Tibial artery (tissue), 4 donors: ENCODE data around the gene CIB2.
A peak's percentile ranks its signal among the peaks of the same experiment; 100 is the strongest.
"Not testable (repeated sequence)": the region's sequence is repeated elsewhere in the genome, so short reads cannot be mapped to it uniquely, and the experiment has no call there.

Experiments used
- DNase-seq, 2 donors: peaks; one replicate each; pipeline ENCODE4 v3.0.0-alpha.2; 2019
- H3K27ac ChIP-seq, 2 donors: fragments of 200-600 bp; sonication (generic) in 1 of 2; 1 replicate in 1 of 2; 2 replicates in 1 of 2; pipeline ENCODE4 v1.5.1; 2018 to 2019; ENCODE audit warnings: mild to moderate bottlenecking in 1 of 2
- H3K27me3 ChIP-seq, 2 donors: fragments of 200-600 bp; sonication (generic) in 1 of 2; one replicate each; pipeline versions ENCODE4 v1.5.1 to v1.6.0; 2016 to 2019
- H3K36me3 ChIP-seq, 3 donors: fragments of 200-600 bp; sonication (generic) in 2 of 3; one replicate each; pipeline ENCODE4 v1.5.1; 2016 to 2019; ENCODE audit warnings: mild to moderate bottlenecking in 2 of 3
- H3K4me1 ChIP-seq, 4 donors: fragments of 200-600 bp; sonication (generic) in 2 of 4; 1 replicate in 3 of 4; 2 replicates in 1 of 4; pipeline ENCODE4 v1.5.1; 2016 to 2019
- H3K4me3 ChIP-seq, 2 donors: fragments of 200-600 bp; sonication (generic) in 1 of 2; 1 replicate in 1 of 2; 2 replicates in 1 of 2; pipeline ENCODE4 v1.5.1; 2018 to 2019; ENCODE audit warnings: mild to moderate bottlenecking in 2 of 2
- H3K9me3 ChIP-seq, 3 donors: fragments of 200-600 bp; sonication (generic) in 1 of 3; one replicate each; pipeline ENCODE4 v1.5.1; 2016 to 2019
- intact Hi-C: fragments of 100-400 bp; cut with DNase I; formaldehyde crosslinking; loops from one replicate; pipeline ENCODE4 v1.15.0; 2023; ENCODE audit warnings: low total_unique reads
- TF ChIP-seq, protein P1 (sequence below), 2 experiments: fragments of 200-600 bp in 1 of 2; fragments of 450-650 bp in 1 of 2; IDR thresholded peaks; one replicate each; pipeline ENCODE4 v1.5.1; 2017 to 2019; ENCODE audit warnings: antibody characterized with exemption in 2 of 2, mild to moderate bottlenecking in 1 of 2, moderate library complexity in 1 of 2

Gene CIB2

DNA sequence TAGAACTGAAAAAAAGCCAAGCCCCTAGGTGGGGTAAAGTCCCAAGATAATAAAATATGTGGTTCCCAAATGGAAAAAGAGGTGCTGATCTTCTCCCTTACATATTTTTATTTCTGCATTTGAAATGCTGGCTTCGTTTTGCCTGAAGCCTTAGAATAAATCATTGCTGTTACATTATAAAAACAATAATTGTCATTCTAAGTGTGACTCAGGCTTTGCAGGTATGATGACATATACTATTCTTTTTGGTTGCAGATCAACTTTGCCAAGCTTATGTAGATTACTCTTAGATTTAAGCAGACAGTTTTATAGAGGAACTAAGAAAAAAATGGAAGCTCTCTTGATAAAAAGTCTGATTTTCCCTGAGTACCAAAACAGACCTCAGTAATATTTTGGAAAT is 25.4 kb upstream of the CIB2 start:
- peak overlapping the region; percentile 61 to 74 for H3K27ac ChIP-seq
- DNase-seq: no peak

DNA sequence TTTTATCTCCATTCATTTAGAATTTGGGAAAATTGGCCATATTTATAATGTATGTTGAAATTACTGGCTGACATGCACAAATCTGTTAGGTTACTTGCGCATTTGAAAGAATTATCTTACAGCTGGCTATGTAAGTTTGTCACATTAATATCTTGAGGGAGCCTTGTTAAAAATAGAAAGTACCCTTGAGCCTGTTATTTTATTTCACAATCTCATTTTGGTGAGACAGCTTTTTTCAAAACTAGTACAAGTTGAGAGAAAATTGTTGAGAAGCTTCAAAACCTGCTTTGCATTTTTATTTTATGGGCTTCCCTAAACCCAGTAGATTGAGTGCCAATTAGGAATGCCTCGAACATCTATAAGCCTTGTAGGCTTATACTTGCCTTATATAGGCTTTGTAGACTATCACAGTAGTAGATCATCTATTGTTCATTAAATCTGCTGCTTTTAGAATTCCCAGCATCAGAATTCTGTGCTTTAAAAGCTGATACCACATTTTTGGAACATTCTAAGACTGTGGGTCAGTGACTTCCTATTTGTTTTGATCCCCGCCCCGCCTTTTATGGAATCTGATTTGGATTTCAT is 24.2 kb upstream of the CIB2 start:
- intact Hi-C loops: no loop called here
- peaks cover 0 to 58% (median 29%) of the 10 kb centered on the region in 4 donors for H3K4me1 ChIP-seq
- H3K27me3 ChIP-seq: no peaks in the 10 kb centered on the region
- peaks cover 20 to 21% (median 21%) of the 10 kb centered on the region in 3 donors for H3K36me3 ChIP-seq
- DNase-seq: no peak
- peak overlapping the region; percentile 61 to 74 for H3K27ac ChIP-seq
- H3K9me3 ChIP-seq: no peaks in the 10 kb centered on the region
- TF ChIP-seq, protein P1, sequence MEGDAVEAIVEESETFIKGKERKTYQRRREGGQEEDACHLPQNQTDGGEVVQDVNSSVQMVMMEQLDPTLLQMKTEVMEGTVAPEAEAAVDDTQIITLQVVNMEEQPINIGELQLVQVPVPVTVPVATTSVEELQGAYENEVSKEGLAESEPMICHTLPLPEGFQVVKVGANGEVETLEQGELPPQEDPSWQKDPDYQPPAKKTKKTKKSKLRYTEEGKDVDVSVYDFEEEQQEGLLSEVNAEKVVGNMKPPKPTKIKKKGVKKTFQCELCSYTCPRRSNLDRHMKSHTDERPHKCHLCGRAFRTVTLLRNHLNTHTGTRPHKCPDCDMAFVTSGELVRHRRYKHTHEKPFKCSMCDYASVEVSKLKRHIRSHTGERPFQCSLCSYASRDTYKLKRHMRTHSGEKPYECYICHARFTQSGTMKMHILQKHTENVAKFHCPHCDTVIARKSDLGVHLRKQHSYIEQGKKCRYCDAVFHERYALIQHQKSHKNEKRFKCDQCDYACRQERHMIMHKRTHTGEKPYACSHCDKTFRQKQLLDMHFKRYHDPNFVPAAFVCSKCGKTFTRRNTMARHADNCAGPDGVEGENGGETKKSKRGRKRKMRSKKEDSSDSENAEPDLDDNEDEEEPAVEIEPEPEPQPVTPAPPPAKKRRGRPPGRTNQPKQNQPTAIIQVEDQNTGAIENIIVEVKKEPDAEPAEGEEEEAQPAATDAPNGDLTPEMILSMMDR (IDR thresholded peaks at IDR 0.05): no peak
- peak overlapping the region; percentile 11 to 16 for H3K4me3 ChIP-seq

More for the DNA sequence above, 25.4 kb upstream of the CIB2 start:
- Histone ChIP-seq H3K9me3 (no peaks in the 10 kb centered on the region), H3K4me1 (peaks cover 0 to 48% (median 25%) of the 10 kb centered on the region in 4 donors), H3K4me3 (no peak overlapping the region), H3K36me3 (peaks cover 32 to 33% (median 33%) of the 10 kb centered on the region in 3 donors), H3K27me3 (no peaks in the 10 kb centered on the region)
- intact Hi-C loops: no loop called here
- TF ChIP-seq, protein P1 (IDR thresholded peaks at IDR 0.05): no peak

DNA sequence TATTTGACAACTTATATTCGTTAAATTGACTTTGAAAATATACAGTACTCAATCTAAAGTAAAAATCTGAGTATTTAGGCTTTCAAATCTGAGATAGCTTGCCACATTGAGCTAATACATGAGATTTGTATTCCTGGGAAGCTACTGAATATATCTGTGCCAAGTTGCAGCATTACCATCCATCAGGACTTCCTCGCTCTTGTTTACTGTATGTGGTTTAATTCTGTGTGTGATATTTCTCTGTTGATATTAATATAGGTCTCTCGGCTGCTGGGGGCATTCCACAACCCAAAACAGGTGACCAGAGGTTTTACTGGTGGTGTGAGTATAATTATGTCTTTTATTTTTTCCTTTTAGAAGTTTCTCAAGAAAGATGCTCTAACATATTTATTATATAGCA is 23.7 kb upstream of the CIB2 start:
- Histone ChIP-seq H3K4me3 (no peak overlapping the region), H3K36me3 (peaks cover 15 to 16% (median 16%) of the 10 kb centered on the region in 3 donors), H3K9me3 (no peaks in the 10 kb centered on the region), H3K27ac (peak overlapping the region; percentile 61 to 74), H3K27me3 (no peaks in the 10 kb centered on the region), H3K4me1 (peaks cover 0 to 63% (median 31%) of the 10 kb centered on the region in 4 donors)
- TF ChIP-seq, protein P1 (IDR thresholded peaks at IDR 0.05): no peak
- DNase-seq: no peak
- intact Hi-C loops: no loop called here

DNA sequence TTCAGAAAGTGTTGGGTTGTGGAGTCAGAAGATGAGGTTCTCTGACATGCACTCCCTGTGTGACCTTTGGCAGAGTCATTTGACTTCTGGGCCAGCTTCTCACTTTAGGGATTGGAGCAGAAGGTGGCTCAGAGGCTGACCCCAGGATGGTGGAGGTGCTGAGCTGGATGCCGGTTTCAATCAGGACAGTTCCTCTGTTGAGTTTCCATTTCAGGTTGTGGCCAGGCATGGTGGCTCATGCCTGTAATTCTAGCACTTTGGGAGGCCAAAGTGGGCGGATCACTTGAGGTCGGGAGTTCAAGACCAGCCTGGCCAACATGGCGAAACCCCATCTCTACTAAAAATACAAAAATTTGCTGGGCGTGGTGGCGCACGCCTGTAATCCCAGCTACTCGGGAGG is 19.8 kb upstream of the CIB2 start:
- H3K27ac ChIP-seq, H3K4me3 ChIP-seq, H3K9me3 ChIP-seq, H3K36me3 ChIP-seq, DNase-seq, intact Hi-C loops, H3K27me3 ChIP-seq: not testable (repeated sequence)
- peaks cover 0 to 57% (median 29%) of the 10 kb centered on the region in 4 donors for H3K4me1 ChIP-seq

DNA sequence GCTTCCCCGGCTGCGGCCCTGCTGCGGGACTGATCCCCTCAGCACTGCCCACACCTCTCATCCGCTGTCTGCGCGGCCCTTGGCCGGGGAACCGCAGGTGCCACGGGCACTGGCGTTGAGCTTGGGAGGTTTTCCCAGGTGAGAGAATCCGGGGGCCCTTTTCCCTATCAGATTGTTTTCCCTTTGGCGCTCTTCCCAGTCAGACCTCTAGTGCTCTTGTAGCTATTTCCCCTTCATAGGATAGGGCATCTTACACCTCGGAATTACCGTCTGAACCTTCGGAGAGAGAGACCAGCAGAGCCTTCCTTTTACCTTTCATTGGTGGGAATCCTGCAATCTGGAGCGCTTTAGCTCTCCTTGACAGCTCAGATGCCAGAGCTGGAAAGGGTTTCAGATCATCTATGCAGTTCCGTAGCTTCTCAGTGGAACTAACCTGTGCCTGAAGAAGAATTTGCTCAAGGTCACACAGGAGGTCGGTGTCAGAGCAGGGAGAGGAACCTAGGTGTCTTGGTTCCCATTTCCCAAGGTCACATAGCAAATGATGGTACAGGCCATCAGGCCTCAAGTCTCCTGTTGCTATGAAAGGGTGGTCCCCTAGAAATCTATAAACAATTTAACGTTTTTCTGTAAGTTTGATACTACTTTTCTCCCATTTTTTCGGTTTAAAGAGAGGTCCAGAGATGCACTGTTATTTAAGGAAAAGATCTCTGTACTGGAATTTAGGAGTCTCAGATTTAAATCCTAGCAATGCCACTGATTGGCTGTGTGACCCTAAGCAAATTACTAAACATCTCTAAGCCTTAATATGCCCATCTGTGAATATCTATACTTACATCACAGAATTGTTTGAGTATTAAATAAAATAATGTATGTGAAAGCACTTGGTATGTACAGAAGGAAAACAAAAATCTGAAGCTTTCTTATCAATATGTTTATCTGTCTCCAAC is 18.8 kb upstream of the CIB2 start:
- Histone ChIP-seq H3K4me3 (peak overlapping the region; percentile 87 to 96), H3K27ac (peak overlapping the region; percentile 83 to 87), H3K27me3 (no peaks in the 10 kb centered on the region), H3K36me3 (no peaks in the 10 kb centered on the region), H3K4me1 (peaks cover 0 to 47% (median 26%) of the 10 kb centered on the region in 4 donors), H3K9me3 (no peaks in the 10 kb centered on the region)
- DNase-seq: no peak
- intact Hi-C loops: loop anchor here (5.0 kb wide), 1 partner anchor 158 kb away; no protein-coding TSS in a partner anchor
- TF ChIP-seq, protein P1 (IDR thresholded peaks at IDR 0.05): no peak
